IMR-90 (cell line): ENCODE data around the gene RPN2.

Experiments used
- BHLHE40 ChIP-seq: fragments of 150-350 bp; IDR thresholded peaks from 2 replicates; pipeline ENCODE4 v1.6.1; 2016; ENCODE audit warnings: mild to moderate bottlenecking, low read depth, low read length
- CEBPB ChIP-seq: IDR thresholded peaks from 2 replicates; pipeline ENCODE4 v1.6.1; 2012; ENCODE audit warnings: low read depth, low read length, improper control_type of control experiment
- CTCF ChIP-seq: conservative IDR thresholded peaks from 2 replicates; pipeline ENCODE4 v1.5.1; 2012; ENCODE audit warnings: mild to moderate bottlenecking, low read depth, low read length, improper control_type of control experiment
- NFE2L2 ChIP-seq: fragments of 150-350 bp; IDR thresholded peaks from 2 replicates; pipeline ENCODE4 v1.6.1; 2016; ENCODE audit warnings: low read depth, mild to moderate bottlenecking, low read length
- POLR2A ChIP-seq: IDR thresholded peaks from 2 replicates; pipeline ENCODE4 v1.6.1; 2012; ENCODE audit warnings: mild to moderate bottlenecking, low read depth, low read length
- RAD21 ChIP-seq: IDR thresholded peaks from 2 replicates; pipeline ENCODE4 v1.6.1; 2012; ENCODE audit warnings: low read length, improper control_type of control experiment
- RCOR1 ChIP-seq: IDR thresholded peaks from 2 replicates; pipeline ENCODE4 v1.6.1; 2012; ENCODE audit warnings: mild to moderate bottlenecking, low read length, improper control_type of control experiment; ENCODE audit not compliant: insufficient replicate concordance
- RFX5 ChIP-seq: IDR thresholded peaks from 2 replicates; pipeline ENCODE4 v1.8.0; 2012; ENCODE audit warnings: low read depth, mild to moderate bottlenecking, low read length, moderate library complexity
- SMC3 ChIP-seq: fragments of 150-350 bp; IDR thresholded peaks from 2 replicates; pipeline ENCODE4 v1.6.1; 2016; ENCODE audit warnings: low read depth, mild to moderate bottlenecking, antibody characterized with exemption, low read length, moderate library complexity
- USF2 ChIP-seq: fragments of 150-350 bp; IDR thresholded peaks from 2 replicates; pipeline ENCODE4 v1.6.1; 2017; ENCODE audit warnings: mild to moderate bottlenecking, antibody characterized with exemption, low read length, low read depth

GRCh38 chr20:37223053-37223452 is 43.9 kb downstream of the RPN2 start:
- TF ChIP-seq USF2 (peak; percentile 95), RAD21 (peak; percentile 6; the same call in 1 of the 2 replicates), POLR2A (no peak), CTCF (no peak), RFX5 (no peak), NFE2L2 (no peak), RCOR1 (no peak), BHLHE40 (no peak), SMC3 (no peak), CEBPB (peak; percentile 90)
